ENCODE measurements around the gene PSMB7.

PSMB7 gene

GRCh38 chr9:124453586-124454191, 38.4 kb upstream of the PSMB7 start:
- no peaks in the 10 kb centered on the region for H3K9me2 ChIP-seq (ENCODE audit: low read depth, low read length)
- H3K36me3 ChIP-seq (ENCODE audit: insufficient read depth, low read length) = no peaks in the 10 kb centered on the region
- no peak overlapping the region for H3K4me3 ChIP-seq (ENCODE audit: low read depth, low read length, poor library complexity, severe bottlenecking)
- H3K9ac ChIP-seq (ENCODE audit: low read length) = no peak overlapping the region
- 0 out of 2 replicates have a peak, but pooled peaks cover 1% of the 10 kb centered on the region for H3K27me3 ChIP-seq (ENCODE audit: insufficient read depth, low read length)
- no peaks in the 10 kb centered on the region for H3K4me1 ChIP-seq (ENCODE audit: insufficient read depth, low read length, severe bottlenecking)
- H4K20me1 ChIP-seq (ENCODE audit: insufficient read depth, low read length) = no peaks in the 10 kb centered on the region
- H3K9me3 ChIP-seq (ENCODE audit: low read length) = no peaks in the 10 kb centered on the region
- H3K79me2 ChIP-seq (ENCODE audit: insufficient read depth, low read length) = no peaks in the 10 kb centered on the region
- H3K27ac ChIP-seq (ENCODE audit: low read depth, low read length, poor library complexity, severe bottlenecking) = no peak overlapping the region
- TF ChIP-seq EZH2 (IDR thresholded peaks at IDR 0.05; ENCODE audit: borderline replicate concordance, low read length) = no peak
- TF ChIP-seq CTCF (IDR thresholded peaks at IDR 0.05; ENCODE audit: low read length) = no peak
- no peak overlapping the region for H3K4me2 ChIP-seq (ENCODE audit: low read length)
- no peak overlapping the region for H2AFZ ChIP-seq (ENCODE audit: low read length)
- no peaks in the 10 kb centered on the region for H3F3A ChIP-seq (ENCODE audit: insufficient read depth, low read length)

GRCh38 chr9:124452841-124453585, 37.8 kb upstream of the PSMB7 start:
- TF ChIP-seq CTCF (IDR thresholded peaks at IDR 0.05; ENCODE audit: low read length) = no peak
- no peak for TF ChIP-seq EZH2 (IDR thresholded peaks at IDR 0.05; ENCODE audit: borderline replicate concordance, low read length)
- no peak overlapping the region for H3K4me2 ChIP-seq (ENCODE audit: low read length)
- no peak overlapping the region for H2AFZ ChIP-seq (ENCODE audit: low read length)
- H3K79me2 ChIP-seq (ENCODE audit: insufficient read depth, low read length) = no peaks in the 10 kb centered on the region
- no peaks in the 10 kb centered on the region for H4K20me1 ChIP-seq (ENCODE audit: insufficient read depth, low read length)
- H3K9me3 ChIP-seq (ENCODE audit: low read length) = no peaks in the 10 kb centered on the region
- H3K4me1 ChIP-seq (ENCODE audit: insufficient read depth, low read length, severe bottlenecking) = no peaks in the 10 kb centered on the region
- no peak overlapping the region for H3K9ac ChIP-seq (ENCODE audit: low read length)
- H3K4me3 ChIP-seq (ENCODE audit: low read depth, low read length, poor library complexity, severe bottlenecking) = no peak overlapping the region
- H3F3A ChIP-seq (ENCODE audit: insufficient read depth, low read length) = no peaks in the 10 kb centered on the region
- no peaks in the 10 kb centered on the region for H3K9me2 ChIP-seq (ENCODE audit: low read depth, low read length)
- H3K36me3 ChIP-seq (ENCODE audit: insufficient read depth, low read length) = no peaks in the 10 kb centered on the region
- H3K27ac ChIP-seq (ENCODE audit: low read depth, low read length, poor library complexity, severe bottlenecking) = no peak overlapping the region
- no peaks in the 10 kb centered on the region for H3K27me3 ChIP-seq (ENCODE audit: insufficient read depth, low read length)

GRCh38 chr9:124452326-124452725, 37.1 kb upstream of the PSMB7 start:
- Histone ChIP-seq H2AFZ (ENCODE audit: low read length) (no peak overlapping the region), H3K27ac (ENCODE audit: low read depth, low read length, poor library complexity, severe bottlenecking) (no peak overlapping the region), H3K9me3 (ENCODE audit: low read length) (no peaks in the 10 kb centered on the region), H3K9ac (ENCODE audit: low read length) (no peak overlapping the region), H4K20me1 (ENCODE audit: insufficient read depth, low read length) (no peaks in the 10 kb centered on the region), H3K36me3 (ENCODE audit: insufficient read depth, low read length) (no peaks in the 10 kb centered on the region), H3F3A (ENCODE audit: insufficient read depth, low read length) (no peaks in the 10 kb centered on the region), H3K9me2 (ENCODE audit: low read depth, low read length) (no peaks in the 10 kb centered on the region), H3K27me3 (ENCODE audit: insufficient read depth, low read length) (no peaks in the 10 kb centered on the region), H3K4me2 (ENCODE audit: low read length) (no peak overlapping the region), H3K4me3 (ENCODE audit: low read depth, low read length, poor library complexity, severe bottlenecking) (no peak overlapping the region), H3K4me1 (ENCODE audit: insufficient read depth, low read length, severe bottlenecking) (no peaks in the 10 kb centered on the region), H3K79me2 (ENCODE audit: insufficient read depth, low read length) (no peaks in the 10 kb centered on the region)
- TF ChIP-seq EZH2 (IDR thresholded peaks at IDR 0.05; ENCODE audit: borderline replicate concordance, low read length) (no peak), CTCF (IDR thresholded peaks at IDR 0.05; ENCODE audit: low read length) (no peak)

Measured in OCI-LY1 (cell line).